HEK293 (cell line): ENCODE measurements around the gene BHLHE41.

Experiments used
- CTCF ChIA-PET: fragments of 350-600 bp; formaldehyde crosslinking; extraction: SDS; loops from one replicate; lab custom pipeline; 2021; ENCODE audit warnings: antibody characterized with exemption; lab: Yijun Ruan, JAX
- POLR2A ChIA-PET: fragments of 300-600 bp; formaldehyde crosslinking; extraction: SDS; loops from one replicate; lab custom pipeline; 2020; ENCODE audit warnings: antibody characterized with exemption, inconsistent platforms; lab: Yijun Ruan, JAX
- H3K27ac ChIP-seq: fragments of 200-500 bp; sonication (Bioruptor generic); 2 replicates; pipeline ENCODE4 v1.5.1; 2014; ENCODE audit warnings: low read depth, low read length, control low read depth, inconsistent platforms; ENCODE audit errors: extremely low read depth
- H3K36me3 ChIP-seq, 2 experiments: fragments of 200-500 bp in 1 of 2; sonication (Bioruptor generic) in 1 of 2; 1 replicate in 1 of 2; 2 replicates in 1 of 2; pipeline ENCODE4 v1.5.1; 2014 to 2017; ENCODE audit warnings: inconsistent platforms in 2 of 2, low read length in 2 of 2; ENCODE audit not compliant: control insufficient read depth in 2 of 2, insufficient read depth in 1 of 2
- H3K4me1 ChIP-seq: fragments of 200-500 bp; sonication (Bioruptor generic); 2 replicates; pipeline ENCODE4 v1.5.1; 2014; ENCODE audit warnings: mild to moderate bottlenecking, low read length, inconsistent platforms; ENCODE audit not compliant: control insufficient read depth, insufficient read depth
- H3K4me3 ChIP-seq: 2 replicates; pipeline ENCODE4 v1.5.1; 2011; ENCODE audit warnings: low read depth, mild to moderate bottlenecking, control low read depth, low read length, moderate library complexity
- H3K9me3 ChIP-seq: fragments of 200-500 bp; sonication (Bioruptor generic); 2 replicates; pipeline ENCODE4 v1.5.1; 2014; ENCODE audit warnings: low read depth, low read length, inconsistent platforms; ENCODE audit not compliant: control insufficient read depth, insufficient read depth
- AEBP2 ChIP-seq: fragments of 450-650 bp; formaldehyde crosslinking; IDR thresholded peaks from 2 replicates; pipeline ENCODE4 v1.5.1; 2016; ENCODE audit warnings: missing biosample characterization, missing genetic modification characterization, borderline replicate concordance
- GLIS2 ChIP-seq: fragments of 450-650 bp; formaldehyde crosslinking; IDR thresholded peaks from 2 replicates; pipeline ENCODE4 v1.5.1; 2016; ENCODE audit warnings: missing biosample characterization, missing genetic modification characterization
- KLF9 ChIP-seq: fragments of 450-650 bp; formaldehyde crosslinking; IDR thresholded peaks from 2 replicates; pipeline ENCODE4 v1.5.1; 2016; ENCODE audit warnings: missing biosample characterization, missing genetic modification characterization, low read depth
- MZF1 ChIP-seq: fragments of 450-650 bp; formaldehyde crosslinking; IDR thresholded peaks from 2 replicates; pipeline ENCODE4 v1.5.1; 2017; ENCODE audit warnings: missing biosample characterization, missing genetic modification characterization, borderline replicate concordance
- PATZ1 ChIP-seq: fragments of 450-650 bp; formaldehyde crosslinking; IDR thresholded peaks from 2 replicates; pipeline ENCODE4 v1.5.1; 2016; ENCODE audit warnings: missing biosample characterization, missing genetic modification characterization
- PRDM4 ChIP-seq: fragments of 450-650 bp; formaldehyde crosslinking; IDR thresholded peaks from 2 replicates; pipeline ENCODE4 v1.5.1; 2017; ENCODE audit warnings: missing biosample characterization, missing genetic modification characterization
- SCRT1 ChIP-seq: fragments of 450-650 bp; formaldehyde crosslinking; IDR thresholded peaks from 2 replicates; pipeline ENCODE4 v1.5.1; 2016; ENCODE audit warnings: missing biosample characterization, missing genetic modification characterization, borderline replicate concordance
- TRIM28 ChIP-seq: IDR thresholded peaks from 2 replicates; pipeline ENCODE4 v1.6.1; 2011; ENCODE audit warnings: low read length, control low read depth, borderline replicate concordance
- ZBTB17 ChIP-seq: fragments of 450-650 bp; formaldehyde crosslinking; IDR thresholded peaks from 2 replicates; pipeline ENCODE4 v1.5.1; 2016; ENCODE audit warnings: missing biosample characterization, missing genetic modification characterization
- ZBTB20 ChIP-seq: fragments of 450-650 bp; formaldehyde crosslinking; IDR thresholded peaks from 2 replicates; pipeline ENCODE4 v1.5.1; 2016; ENCODE audit warnings: missing biosample characterization, missing genetic modification characterization
- ZBTB49 ChIP-seq: fragments of 450-650 bp; formaldehyde crosslinking; IDR thresholded peaks from 2 replicates; pipeline ENCODE4 v1.5.1; 2016; ENCODE audit warnings: missing biosample characterization, missing genetic modification characterization, low read depth
- ZNF16 ChIP-seq: fragments of 450-650 bp; formaldehyde crosslinking; IDR thresholded peaks from 2 replicates; pipeline ENCODE4 v1.5.1; 2016; ENCODE audit warnings: low read depth, missing biosample characterization, missing genetic modification characterization
- ZNF394 ChIP-seq: fragments of 450-650 bp; formaldehyde crosslinking; IDR thresholded peaks from 2 replicates; pipeline ENCODE4 v1.5.1; 2016; ENCODE audit warnings: missing biosample characterization, missing genetic modification characterization, mild to moderate bottlenecking, moderate library complexity, borderline replicate concordance
- ZNF449 ChIP-seq: fragments of 450-650 bp; formaldehyde crosslinking; IDR thresholded peaks from 2 replicates; pipeline ENCODE4 v1.5.1; 2017; ENCODE audit warnings: missing biosample characterization, mild to moderate bottlenecking, missing genetic modification characterization, moderate library complexity
- ZNF555 ChIP-seq: fragments of 450-650 bp; formaldehyde crosslinking; conservative IDR thresholded peaks from 2 replicates; pipeline ENCODE4 v1.5.1; 2017; ENCODE audit warnings: missing biosample characterization, mild to moderate bottlenecking, missing genetic modification characterization, inconsistent platforms
- ZNF658 ChIP-seq: fragments of 450-650 bp; formaldehyde crosslinking; IDR thresholded peaks from 2 replicates; pipeline ENCODE4; 2016; ENCODE audit warnings: missing biosample characterization, missing genetic modification characterization
- ZNF747 ChIP-seq: fragments of 450-650 bp; formaldehyde crosslinking; IDR thresholded peaks from 2 replicates; pipeline ENCODE4 v1.5.1; 2016; ENCODE audit warnings: missing biosample characterization, missing genetic modification characterization
- ZNF777 ChIP-seq: fragments of 450-650 bp; formaldehyde crosslinking; IDR thresholded peaks from 2 replicates; pipeline ENCODE4 v1.5.1; 2017; ENCODE audit warnings: missing biosample characterization, missing genetic modification characterization, borderline replicate concordance
- TF ChIP-seq, protein P1 (sequence below): fragments of 450-650 bp; formaldehyde crosslinking; IDR thresholded peaks from 2 replicates; pipeline ENCODE4 v1.5.1; 2016; ENCODE audit warnings: missing biosample characterization, missing genetic modification characterization

BHLHE41 gene

DNA sequence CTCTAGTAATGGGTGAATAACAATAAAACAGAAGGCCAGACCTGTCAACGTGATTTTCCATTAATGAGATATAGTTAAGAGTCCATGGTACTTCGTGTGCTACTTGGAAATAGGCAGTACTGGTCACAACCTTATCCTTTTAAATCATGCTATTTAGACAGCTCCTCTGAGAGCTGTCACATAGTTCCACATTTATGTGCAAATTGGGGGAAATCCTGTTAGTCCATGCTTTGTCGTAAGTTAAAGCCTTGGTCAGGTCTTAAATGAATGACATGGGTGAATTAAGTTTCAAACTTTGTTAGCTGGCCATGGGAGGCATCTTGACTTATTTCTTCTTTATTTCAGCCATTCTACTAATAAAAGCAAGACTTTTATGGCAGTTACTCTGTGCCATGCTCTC, 11.9 kb upstream of the BHLHE41 start (continued):
- TF ChIP-seq MZF1 (no peak), TRIM28 (no peak), ZBTB49 (tag by site-specific recombination) (no peak), ZNF16 (no peak)
- TF ChIP-seq, all 188 proteins: peak for 0

- Histone ChIP-seq H3K27ac (no peak overlapping the region), H3K9me3 (no peaks in the 10 kb centered on the region), H3K4me3 (no peak overlapping the region), H3K4me1 (peaks cover 4% of the 10 kb centered on the region; the same call in 1 of the 2 replicates), H3K36me3 (no peaks in the 10 kb centered on the region)
- TF ChIP-seq, protein P1, sequence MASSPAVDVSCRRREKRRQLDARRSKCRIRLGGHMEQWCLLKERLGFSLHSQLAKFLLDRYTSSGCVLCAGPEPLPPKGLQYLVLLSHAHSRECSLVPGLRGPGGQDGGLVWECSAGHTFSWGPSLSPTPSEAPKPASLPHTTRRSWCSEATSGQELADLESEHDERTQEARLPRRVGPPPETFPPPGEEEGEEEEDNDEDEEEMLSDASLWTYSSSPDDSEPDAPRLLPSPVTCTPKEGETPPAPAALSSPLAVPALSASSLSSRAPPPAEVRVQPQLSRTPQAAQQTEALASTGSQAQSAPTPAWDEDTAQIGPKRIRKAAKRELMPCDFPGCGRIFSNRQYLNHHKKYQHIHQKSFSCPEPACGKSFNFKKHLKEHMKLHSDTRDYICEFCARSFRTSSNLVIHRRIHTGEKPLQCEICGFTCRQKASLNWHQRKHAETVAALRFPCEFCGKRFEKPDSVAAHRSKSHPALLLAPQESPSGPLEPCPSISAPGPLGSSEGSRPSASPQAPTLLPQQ (tag by site-specific recombination) = no peak
- TF ChIP-seq GLIS2 (tag by site-specific recombination) (no peak), KLF9 (tag by site-specific recombination) (no peak), AEBP2 (tag by site-specific recombination) (no peak), SCRT1 (tag by site-specific recombination) (no peak), ZNF747 (tag by site-specific recombination) (no peak)
- ChIA-PET CTCF (no interaction called here), POLR2A (interaction anchor here (1.0 kb wide), 1 partner anchor 9 kb away, joined by 3 read pairs; no protein-coding TSS in a partner anchor)
Observed at GRCh38 chr12:26135571-26135970, 10.7 kb upstream of the BHLHE41 start.

- ChIA-PET POLR2A (interaction anchor here (0.7 to 1.0 kb wide), 2 partner anchors 9 to 10 kb away, joined by 3 read pairs; no protein-coding TSS in a partner anchor), CTCF (interaction anchor here (0.6 kb wide), 1 partner anchor 1174 kb away, joined by 3 read pairs; no protein-coding TSS in a partner anchor)
- Histone ChIP-seq H3K36me3 (no peaks in the 10 kb centered on the region), H3K27ac (no peak overlapping the region; the same call in 1 of the 2 replicates), H3K4me3 (no peak overlapping the region), H3K9me3 (no peaks in the 10 kb centered on the region), H3K4me1 (peaks cover 4% of the 10 kb centered on the region; the same call in 1 of the 2 replicates)
- TF ChIP-seq ZNF394 (tag by site-specific recombination) (peak; percentile 58; the same call in 1 of the 2 replicates), ZNF658 (tag by site-specific recombination) (no peak), ZNF555 (no peak), SCRT1 (tag by site-specific recombination) (peak; percentile 96), ZNF777 (tag by site-specific recombination) (no peak), PRDM4 (no peak), PATZ1 (tag by site-specific recombination) (0 out of 2 replicates have a peak, but pooled peaks have one; percentile 13), ZNF449 (peak; percentile 37; the same call in 1 of the 2 replicates), ZBTB20 (peak; percentile 90), ZBTB17 (tag by site-specific recombination) (peak; percentile 80)
Observed at GRCh38 chr12:26135010-26135420, 10.2 kb upstream of the BHLHE41 start.
